NCI-H2029 (cell line): Measurements from ENCODE around the gene WWP2.

Source experiments
- DNase-seq: peaks from one replicate; lab custom pipeline; 2025; lab: John Stamatoyannopoulos, UW

The WWP2 gene

DNA sequence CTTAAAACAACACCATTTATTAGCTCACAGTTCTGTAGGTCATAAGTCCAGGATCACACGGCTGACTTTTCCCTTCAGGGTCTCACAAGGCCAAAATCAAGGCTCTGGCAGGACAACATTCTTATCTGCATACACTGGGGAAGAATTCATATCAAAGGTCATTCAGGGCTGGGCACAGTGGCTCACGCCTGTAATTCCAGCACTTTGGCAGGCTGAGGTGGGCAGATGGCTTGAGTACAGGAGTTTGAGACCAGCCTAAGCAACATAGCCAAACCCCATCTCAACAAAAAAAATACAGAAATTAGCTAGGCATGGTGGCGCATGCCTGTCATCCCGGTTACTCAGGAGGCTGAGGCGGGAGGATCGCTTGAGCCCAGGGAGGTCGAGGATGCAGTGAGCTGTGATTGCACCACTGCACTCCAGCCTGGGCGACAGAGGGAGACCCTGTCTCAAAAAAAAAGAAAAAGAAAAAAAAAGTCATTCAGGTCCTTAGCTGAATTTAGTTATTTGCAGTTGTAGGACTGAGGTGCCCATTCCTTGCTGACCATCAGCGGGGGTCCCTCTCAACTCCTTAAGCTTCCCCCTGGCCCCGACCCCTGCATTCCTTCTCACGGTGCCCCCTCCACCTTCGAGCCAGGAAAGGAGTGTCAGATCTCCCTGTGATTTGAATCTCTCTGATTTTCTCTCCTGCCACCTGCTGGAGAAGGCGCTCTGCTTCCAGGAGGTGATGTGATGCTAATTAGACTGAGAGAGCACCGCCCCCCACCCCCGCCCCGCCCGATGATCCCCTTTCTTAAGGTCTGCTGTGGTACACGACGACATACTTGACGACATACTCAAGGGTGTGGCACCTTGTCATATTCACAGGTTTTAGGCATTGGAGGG, 97.2 kb downstream of the WWP2 start:
- no peak for DNase-seq

DNA sequence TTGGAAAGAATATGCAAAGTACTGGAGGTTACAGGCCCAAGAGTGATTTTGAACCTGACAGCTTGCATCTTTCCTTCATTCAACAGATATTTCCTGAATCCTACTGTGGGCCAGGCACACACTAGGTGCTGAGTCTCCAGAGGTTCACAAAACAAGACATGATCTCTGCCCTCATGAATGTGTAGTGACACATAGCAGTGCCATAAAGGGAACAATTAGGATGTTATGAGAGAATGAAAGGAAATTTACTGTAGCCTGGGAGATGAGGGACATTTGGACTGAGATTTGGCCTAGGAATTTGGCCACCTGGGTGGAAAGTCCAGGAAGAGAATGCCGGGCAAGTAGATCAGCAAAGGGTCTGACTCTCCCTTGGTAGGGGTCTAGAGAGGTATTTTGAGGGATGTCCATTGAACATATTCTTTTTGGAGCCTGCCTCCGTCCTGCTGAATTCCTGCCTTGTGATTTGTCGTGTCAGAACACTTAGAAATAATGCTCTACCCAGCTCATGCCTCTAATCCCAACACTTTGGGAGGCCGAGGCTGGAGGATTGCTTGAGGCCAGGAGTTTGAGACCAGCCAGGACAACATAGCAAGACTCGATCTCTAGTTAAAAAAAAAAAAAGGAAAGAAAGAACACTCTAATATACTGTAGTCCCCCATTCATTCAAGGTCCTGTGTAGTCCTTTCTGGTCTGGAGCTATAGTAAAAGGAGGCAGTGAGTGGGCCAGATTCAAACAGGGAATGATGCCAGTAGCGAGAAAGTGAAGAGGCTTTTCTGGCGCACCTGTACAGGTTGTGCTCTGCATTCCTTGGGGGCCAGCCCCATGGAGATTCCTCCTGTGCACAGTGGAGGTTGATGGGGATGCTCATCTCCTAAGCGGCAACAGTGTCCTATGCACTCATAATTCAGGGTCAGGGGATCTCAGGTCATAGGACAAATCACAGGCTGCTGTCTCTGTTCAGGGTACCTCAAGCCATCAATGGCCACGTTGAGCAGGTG, 98.4 kb downstream of the WWP2 start:
- no peak for DNase-seq

DNA sequence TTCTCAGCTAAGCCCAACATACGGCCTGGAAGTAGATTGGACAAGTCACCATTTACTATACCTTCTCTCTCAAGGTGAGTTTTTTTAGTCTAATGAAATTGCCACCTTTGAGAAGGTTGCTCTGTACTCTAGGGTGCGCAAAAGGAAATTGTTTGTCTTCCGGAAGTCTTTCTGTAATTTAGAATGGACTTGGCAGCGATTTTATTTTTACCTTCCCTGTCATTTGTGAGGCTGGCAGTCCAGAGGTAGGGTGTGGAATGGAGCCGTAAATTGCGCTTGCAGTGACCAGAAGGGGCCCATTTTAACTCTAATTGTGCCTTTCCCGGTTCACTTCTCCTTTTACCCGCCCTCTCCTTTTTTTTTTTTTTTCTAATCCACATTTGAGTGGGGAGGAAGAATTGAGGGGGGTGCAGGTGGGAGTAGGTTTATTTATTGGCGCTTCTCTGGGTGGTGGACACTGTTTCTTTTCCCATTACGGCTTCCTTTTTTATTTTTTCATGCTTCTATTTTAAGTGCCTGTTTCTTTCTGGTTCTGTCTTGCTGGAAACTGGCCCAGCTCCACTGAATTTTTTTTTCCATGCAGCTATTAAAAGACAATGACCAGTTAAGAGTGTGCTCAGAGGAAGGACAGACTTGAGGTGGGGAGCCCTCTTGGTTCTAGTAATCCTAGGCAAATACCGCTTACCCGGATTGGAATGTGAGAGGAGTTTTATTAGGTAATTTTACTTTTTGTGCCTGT, 99.3 kb downstream of the WWP2 start:
- peak; percentile 39 for DNase-seq

DNA sequence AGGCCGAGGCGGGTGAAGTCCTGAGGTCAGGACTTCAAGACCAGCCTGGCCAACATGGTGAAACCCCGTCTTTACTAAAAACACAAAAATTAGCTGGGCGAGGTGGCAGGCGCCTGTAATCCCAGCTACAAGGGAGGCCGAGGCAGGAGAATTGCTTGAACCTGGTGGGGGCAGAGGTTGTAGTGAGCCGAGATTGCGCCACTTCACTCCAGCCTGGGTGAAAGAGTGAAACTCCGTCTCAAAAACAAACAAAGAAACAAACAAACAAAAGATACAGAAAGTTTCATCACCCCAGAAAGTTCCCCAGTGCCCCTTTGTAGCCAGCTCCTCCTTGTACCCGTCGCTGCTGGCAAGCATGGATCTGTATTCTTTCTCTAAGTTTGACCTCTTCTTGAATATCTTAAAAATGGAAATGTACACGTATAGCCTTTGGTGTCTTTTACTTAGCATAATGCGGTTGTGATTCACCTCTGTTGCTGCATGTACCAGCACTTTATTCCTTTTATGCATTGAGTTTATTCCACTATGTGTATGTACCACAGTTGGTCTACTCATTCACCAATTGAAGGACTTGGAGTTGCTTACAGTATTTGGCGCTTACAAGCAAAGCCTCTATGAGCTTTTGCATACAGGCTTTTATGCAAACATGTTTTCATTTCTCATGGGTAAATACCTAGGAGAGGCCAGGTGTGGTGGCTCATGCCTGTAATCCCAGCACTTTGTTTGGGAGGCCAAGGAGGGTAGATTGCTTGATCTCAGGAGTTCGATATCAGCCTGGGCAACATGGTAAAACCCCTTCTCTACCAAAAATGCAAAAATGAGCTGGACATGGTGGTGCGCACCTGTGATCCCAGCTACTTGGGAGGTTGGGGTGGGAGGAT, 101.5 kb downstream of the WWP2 start:
- no peak for DNase-seq

DNA sequence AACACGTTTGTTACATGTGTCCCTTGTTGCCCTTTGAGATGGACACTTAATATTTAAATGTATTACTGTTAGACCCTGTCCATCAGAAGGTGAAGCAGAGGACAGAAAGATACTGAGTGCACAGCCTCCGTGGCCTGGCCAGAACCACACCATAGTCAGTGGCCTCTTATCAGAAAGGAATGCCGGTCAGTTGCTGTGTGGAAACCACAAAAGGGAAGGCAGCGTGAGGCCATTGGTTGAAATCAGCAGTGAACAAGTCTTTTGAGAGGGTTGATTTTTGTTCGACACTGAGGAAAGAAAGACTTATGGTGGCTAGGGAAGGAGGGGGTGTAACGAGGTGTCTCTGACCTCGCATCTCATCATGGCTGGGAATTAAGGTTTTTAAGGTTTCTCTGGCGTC, 103.6 kb downstream of the WWP2 start:
- no peak for DNase-seq

DNA sequence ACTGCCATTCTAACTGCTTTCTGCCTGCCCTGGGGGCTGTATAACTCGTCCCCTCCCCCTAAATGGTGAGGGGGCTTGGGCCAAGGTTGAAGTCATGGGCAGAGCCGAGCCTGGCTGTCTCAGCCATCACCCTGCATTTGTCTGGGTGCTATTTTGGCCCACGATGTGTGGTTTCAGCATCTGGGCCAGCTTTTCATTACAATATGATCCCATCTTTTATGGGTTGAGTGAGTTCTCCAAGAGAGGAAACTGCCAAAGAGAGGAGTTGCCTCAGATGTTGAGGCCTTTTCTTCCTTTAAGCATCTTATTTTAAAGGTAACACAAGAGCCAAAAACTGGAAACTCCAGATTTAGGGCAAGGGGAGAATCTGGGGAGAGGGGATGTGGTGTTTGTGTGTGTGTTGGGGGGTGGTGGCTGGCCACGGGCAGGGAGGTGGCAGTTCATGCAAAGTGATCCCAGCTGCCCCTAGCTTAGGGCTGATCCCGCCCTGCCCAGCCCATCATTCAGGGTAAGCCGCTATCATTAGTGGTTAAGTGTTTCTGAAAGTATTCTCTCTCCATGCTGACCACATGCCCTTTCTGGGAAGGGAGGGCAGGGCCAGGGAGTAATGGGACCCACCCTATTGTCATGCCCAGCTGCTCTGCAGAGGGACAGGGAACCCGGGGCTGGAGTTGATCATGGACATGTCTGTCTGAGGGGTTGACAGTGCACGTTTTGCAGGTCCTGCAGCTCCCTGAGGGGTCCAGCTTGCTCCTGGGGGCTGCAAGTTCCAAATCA, 105.8 kb downstream of the WWP2 start:
- DNase-seq: no peak

DNA sequence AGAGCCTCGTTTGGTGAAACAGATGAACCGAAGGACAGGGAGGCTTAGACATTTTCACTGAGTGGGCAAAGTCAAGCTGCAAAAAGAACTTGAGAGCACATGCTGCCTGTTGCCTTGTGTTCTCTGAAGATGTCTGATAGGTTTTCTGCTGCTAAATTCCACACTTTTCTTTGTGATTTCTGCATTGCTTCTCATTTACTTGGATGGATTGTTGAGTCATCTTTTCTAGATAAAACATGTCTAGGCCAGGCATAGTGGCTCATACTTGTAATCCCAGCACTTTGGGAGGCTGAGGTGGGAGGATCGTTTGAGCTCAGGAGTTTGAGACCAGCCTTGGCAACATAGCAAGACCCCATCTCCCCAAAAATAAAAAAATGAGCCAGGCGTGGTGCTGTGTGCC, 108.6 kb downstream of the WWP2 start:
- no peak for DNase-seq

DNA sequence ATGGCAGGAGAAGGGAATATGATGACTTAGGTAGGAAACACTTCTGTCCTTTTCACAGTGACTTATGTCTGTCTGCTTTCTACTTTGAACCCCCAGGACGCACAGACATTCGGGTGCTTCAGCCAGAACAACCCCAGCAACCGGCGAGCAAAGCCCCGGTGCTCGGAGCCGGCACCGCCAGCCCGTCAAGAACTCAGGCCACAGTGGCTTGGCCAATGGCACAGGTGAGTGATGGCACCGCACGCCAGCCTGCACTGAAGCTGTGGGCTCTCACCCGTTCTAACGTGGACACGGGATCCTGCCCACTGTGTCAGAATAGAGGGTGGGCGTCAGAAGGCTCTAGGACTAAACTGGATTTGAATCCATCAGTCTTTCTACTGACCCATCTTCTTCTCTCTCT, 109.6 kb downstream of the WWP2 start:
- no peak for DNase-seq

DNA sequence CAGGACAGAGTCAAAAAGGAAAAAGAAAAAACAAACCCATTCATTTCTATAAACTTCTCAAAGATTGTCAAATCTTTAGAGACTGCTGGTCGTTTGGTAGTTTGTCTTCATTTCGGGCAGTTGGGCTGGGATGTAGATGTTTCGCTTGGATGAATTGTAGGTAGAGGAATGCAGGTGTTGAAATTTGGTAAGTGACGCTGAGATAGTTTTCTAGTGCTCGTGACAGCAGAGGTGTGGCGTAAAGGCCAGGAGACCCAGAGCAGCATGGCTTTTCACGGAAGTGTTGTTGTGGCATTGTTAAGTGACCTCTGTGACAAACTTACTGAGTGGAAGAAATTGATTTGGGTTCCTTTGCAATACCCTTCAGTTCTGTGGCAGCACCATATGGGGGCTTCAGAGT, 110.8 kb downstream of the WWP2 start:
- no peak for DNase-seq

DNA sequence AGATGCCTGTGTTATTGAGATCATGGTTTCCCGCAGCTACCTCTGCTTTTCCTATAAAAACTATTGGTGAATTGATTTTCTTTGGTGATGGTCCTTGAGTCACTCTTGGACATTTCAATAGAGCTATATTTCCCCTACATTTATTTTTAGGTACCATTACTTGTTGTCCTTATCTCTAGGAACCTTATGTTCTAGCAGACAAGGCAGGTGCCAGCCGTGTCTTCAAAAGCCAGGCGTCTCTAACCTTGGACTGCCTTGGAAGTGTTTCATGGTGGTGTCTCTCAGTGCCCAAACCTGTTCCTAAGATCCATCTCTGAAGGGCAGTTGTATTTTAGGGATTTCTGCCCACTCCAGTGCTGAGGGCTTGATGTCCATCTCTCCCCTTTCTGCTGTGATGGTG, 111.7 kb downstream of the WWP2 start:
- no peak for DNase-seq

DNA sequence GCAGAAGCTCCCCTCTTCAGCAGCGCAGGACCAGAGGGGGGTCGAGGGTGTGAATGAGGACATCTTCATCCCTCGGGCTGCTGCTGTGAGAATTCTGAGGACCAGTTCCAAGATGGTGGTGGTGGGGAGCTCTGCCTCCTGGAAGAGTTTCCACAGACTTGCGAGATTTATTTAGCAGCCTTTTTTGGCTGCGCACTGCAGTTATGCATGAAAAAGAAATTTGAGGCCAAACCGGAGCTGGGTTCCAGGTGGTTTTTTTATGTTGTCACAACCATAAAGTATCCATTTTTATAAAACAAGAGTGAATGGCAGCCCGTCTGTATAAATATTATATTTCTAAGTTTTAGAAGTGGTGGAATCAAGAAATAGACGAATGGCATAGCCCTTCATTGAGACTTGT, 112.1 kb downstream of the WWP2 start:
- no peak for DNase-seq

DNA sequence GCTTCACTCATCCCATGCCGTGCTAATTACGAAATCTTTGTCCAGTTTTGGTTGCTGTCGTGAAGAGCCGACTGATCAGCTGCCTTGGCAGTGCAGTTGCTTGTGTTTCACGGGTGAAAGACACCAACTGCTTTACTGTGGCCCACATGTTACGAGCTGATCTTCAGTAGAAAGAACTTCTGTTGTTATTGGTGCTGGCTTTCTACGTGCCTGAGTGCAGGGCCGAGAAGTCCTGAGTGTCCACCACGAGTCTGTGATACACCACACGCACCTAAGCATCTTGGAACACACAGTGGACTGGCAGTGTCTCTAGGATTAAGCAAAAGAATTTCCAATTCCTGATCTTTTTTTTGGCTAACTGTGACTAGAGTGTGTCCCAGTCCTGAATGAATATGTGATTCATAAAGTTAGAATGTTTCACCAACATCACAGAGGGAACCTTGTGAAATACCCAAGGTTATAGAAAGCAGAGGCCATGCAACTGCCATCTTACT, 118.6 kb downstream of the WWP2 start:
- no peak for DNase-seq

DNA sequence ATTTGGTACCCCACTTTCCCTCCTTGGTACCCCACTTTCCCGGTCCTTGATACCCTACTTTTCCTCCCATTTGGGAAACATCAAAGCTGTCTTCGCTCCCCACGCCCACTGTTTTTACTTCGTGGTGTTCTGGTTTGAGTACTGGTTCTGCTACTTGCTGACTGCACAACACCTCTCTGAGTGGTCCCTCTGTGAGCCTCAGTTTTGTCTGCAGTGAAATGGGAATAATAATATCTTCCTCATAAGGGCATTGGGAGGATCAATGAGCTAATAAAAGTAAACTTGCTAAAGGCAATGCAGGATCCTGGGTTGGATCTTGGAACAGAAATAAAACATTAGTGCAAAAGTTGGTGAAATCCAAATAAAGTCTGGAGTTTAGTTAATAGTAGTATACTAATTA, 119.0 kb downstream of the WWP2 start:
- DNase-seq: no peak

DNA sequence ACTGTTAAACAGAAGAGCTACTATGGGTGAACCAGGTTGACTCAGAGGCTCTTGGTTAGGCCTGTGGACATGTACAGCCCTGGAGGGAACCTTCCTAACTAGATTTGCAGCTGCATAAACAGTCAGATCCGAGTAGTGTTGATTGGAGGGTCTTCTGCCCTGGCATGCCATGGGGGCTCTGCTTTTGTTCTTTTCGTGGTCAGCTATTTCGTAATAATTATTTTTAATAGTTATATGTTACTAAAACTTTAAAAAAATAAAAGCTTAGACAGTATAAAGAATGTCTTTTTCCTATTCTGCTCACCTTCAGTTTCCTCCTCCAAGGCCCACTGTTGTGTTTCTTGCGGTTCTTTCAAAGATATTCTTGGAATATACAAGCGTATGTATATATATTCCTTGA, 121.6 kb downstream of the WWP2 start:
- DNase-seq: no peak

DNA sequence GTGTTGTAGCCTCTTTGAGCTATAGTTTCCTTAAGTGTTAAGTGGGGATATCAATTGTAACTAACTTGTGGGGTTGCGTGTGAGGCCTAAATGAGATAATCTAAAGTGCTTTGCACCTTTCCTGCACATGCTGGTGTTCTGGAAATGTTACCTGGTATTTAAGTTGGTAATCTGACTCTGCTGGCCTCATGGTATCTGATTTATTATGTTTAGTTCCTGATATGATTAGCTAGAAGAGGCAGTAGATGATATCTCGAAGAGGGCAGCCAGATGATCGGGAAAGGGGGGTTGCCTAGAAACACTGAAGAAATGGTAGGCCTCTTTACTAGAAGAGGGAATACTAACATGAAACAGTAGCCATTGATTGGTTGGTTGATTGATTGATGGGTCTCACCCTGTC, 123.6 kb downstream of the WWP2 start:
- no peak for DNase-seq

DNA sequence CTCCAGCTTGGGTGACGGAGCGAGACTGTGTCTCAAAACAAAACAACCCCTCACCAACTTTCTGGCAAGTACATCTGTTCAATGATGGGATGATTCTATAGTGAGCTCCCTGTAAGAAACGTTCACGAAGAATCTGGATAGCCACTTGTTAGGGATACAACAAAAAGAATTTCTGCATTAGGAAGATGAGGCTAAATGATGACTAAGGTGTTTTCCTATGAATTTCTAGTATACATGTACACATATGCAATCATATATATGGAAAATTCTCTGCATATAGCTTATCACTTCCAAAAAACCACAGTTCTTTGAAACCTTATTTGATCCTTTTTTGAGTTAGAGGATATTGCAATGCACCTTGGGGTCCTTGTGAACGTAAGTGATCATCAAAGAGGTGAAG, 124.6 kb downstream of the WWP2 start:
- DNase-seq: no peak

DNA sequence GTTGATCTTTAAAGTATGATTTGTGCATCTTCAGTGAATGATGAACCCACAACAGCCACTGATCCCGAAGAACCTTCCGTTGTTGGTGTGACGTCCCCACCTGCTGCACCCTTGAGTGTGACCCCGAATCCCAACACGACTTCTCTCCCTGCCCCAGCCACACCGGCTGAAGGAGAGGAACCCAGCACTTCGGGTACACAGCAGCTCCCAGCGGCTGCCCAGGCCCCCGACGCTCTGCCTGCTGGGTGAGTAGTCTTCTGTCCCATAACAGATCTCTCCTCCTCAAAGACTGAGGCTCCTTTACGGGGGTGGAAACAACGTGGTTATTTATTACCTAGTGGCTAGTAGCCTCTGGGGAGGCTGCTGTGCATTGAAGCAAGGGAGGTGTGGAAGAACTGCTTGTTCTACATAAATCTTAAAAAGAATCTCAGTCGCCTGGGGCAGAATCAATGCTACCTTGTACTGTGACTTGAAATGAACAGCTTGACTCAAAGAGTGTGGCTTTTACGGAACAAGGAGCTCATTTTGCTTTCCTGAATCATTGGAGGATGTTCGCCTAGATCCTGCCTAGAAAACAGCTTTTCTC, 126.0 kb downstream of the WWP2 start:
- DNase-seq: no peak

DNA sequence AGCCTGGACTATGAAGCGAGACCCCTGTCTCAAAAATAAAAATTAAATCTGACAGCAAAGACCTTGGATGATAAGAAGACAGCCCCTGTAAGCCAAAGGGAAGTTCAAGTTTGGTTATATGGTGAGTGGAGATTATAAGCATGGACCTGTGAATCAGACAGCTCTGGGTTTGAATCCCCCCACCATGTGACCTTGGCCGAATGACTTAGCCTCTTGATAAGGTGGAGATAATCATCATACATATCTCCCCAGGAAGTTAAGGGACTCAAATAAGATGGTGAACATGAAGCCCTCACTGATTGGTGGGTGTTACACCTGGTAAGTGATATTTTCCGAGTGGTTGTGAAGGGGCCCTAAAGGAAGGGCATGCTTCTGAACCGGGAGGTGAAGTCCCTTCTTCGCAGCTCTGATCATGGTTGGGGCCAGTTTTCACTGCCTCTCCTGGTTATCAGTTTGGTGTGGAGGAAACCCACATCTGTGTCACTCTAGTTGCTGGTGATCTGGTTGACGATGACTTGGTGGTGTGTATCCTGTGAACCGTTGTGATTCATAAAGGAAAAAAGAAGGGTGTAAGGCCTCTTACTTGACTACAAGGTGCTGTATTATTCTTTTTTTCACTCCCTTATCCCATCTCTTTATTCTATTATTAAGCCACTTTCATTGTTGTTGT, 127.3 kb downstream of the WWP2 start:
- no peak for DNase-seq
